GM23338 (cell line): ENCODE data around the gene BACE2.

Source experiments
- CREB1 ChIP-seq: fragments of 250-450 bp; sonication (Bioruptor Pico); IDR thresholded peaks from 2 replicates; pipeline ENCODE4 v1.5.0; 2020; ENCODE audit warnings: low read depth, mild to moderate bottlenecking, moderate library complexity
- EZH2 ChIP-seq: fragments of 200-600 bp; sonication (generic); IDR thresholded peaks from one replicate; pipeline ENCODE4 v1.8.0; 2017; ENCODE audit warnings: antibody characterized with exemption, mild to moderate bottlenecking, low read depth; ENCODE audit not compliant: unreplicated experiment
- EZH2phosphoT487 ChIP-seq: fragments of 200-600 bp; sonication (generic); IDR thresholded peaks from one replicate; pipeline ENCODE4 v1.8.1; 2018; ENCODE audit warnings: antibody characterized with exemption; ENCODE audit not compliant: unreplicated experiment
- JUNB ChIP-seq: IDR thresholded peaks from one replicate; pipeline ENCODE4 v1.6.1; 2016; ENCODE audit warnings: antibody characterized with exemption; ENCODE audit not compliant: unreplicated experiment
- NANOG ChIP-seq: IDR thresholded peaks from 2 replicates; pipeline ENCODE4 v1.6.1; 2016; ENCODE audit warnings: antibody characterized with exemption, borderline replicate concordance
- POLR2AphosphoS5 ChIP-seq: IDR thresholded peaks from 2 replicates; pipeline ENCODE4 v1.6.1; 2016; ENCODE audit warnings: antibody characterized with exemption, low read depth
- STAT1 ChIP-seq: IDR thresholded peaks from one replicate; pipeline ENCODE4 v1.6.1; 2016; ENCODE audit warnings: antibody characterized with exemption; ENCODE audit not compliant: unreplicated experiment
- ZNF114 ChIP-seq: fragments of 250-450 bp; sonication (Bioruptor Pico); IDR thresholded peaks from 2 replicates; pipeline ENCODE4 v1.5.0; 2020; ENCODE audit warnings: mild to moderate bottlenecking, moderate library complexity
- ZNF331 ChIP-seq: fragments of 250-450 bp; sonication (Bioruptor Pico); IDR thresholded peaks from 2 replicates; pipeline ENCODE4 v1.5.0; 2020; ENCODE audit warnings: low read depth, mild to moderate bottlenecking, moderate library complexity
- TF ChIP-seq, protein P1 (sequence below), 2 experiments: fragments of 200-600 bp in 1 of 2; sonication (generic) in 1 of 2; conservative IDR thresholded peaks; 2 replicates each; pipeline versions ENCODE4 v1.5.1 to v1.6.1; 2016 to 2017; ENCODE audit warnings: antibody characterized with exemption in 2 of 2, low read depth in 2 of 2, mild to moderate bottlenecking in 2 of 2, moderate library complexity in 1 of 2
- TF ChIP-seq, protein P2 (sequence below): IDR thresholded peaks from one replicate; pipeline ENCODE4 v1.6.1; 2018; ENCODE audit warnings: antibody characterized with exemption; ENCODE audit not compliant: unreplicated experiment
- TF ChIP-seq, protein P3 (sequence below): IDR thresholded peaks from 2 replicates; pipeline ENCODE4 v1.6.1; 2016; ENCODE audit warnings: antibody characterized with exemption
- TF ChIP-seq, protein P4 (sequence below): fragments of 250-450 bp; sonication (Bioruptor Pico); IDR thresholded peaks from 2 replicates; pipeline ENCODE4 v1.5.0; 2020; ENCODE audit warnings: mild to moderate bottlenecking, moderate library complexity

DNA sequence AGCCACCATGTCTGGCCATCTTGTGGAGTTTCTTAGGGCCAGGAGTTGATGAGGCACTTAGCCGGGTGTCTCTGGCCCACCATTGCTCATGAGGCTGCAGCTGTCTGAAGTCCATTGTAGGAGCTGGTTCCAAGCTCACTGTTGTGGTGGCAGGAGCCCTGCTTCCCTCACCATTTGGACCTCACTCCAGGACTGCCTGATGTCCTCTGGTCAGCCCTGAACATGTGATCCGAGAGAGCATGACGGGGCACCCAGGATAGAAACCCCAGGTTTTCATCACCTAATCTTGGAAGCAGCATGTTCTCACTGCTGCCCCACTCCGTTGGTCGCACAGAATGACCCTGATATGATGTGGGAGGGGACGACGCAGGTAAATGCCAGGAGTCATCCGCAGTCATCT lies 92.5 kb downstream of the BACE2 start:
- TF ChIP-seq, protein P1, sequence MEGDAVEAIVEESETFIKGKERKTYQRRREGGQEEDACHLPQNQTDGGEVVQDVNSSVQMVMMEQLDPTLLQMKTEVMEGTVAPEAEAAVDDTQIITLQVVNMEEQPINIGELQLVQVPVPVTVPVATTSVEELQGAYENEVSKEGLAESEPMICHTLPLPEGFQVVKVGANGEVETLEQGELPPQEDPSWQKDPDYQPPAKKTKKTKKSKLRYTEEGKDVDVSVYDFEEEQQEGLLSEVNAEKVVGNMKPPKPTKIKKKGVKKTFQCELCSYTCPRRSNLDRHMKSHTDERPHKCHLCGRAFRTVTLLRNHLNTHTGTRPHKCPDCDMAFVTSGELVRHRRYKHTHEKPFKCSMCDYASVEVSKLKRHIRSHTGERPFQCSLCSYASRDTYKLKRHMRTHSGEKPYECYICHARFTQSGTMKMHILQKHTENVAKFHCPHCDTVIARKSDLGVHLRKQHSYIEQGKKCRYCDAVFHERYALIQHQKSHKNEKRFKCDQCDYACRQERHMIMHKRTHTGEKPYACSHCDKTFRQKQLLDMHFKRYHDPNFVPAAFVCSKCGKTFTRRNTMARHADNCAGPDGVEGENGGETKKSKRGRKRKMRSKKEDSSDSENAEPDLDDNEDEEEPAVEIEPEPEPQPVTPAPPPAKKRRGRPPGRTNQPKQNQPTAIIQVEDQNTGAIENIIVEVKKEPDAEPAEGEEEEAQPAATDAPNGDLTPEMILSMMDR (conservative IDR thresholded peaks at IDR 0.05; ENCODE audit: low read depth in 2 of 2), result no peak
- no peak for TF ChIP-seq CREB1
- no peak for TF ChIP-seq EZH2phosphoT487
- no peak for TF ChIP-seq POLR2AphosphoS5
- TF ChIP-seq EZH2, result no peak
- no peak for TF ChIP-seq JUNB
- TF ChIP-seq, protein P2, sequence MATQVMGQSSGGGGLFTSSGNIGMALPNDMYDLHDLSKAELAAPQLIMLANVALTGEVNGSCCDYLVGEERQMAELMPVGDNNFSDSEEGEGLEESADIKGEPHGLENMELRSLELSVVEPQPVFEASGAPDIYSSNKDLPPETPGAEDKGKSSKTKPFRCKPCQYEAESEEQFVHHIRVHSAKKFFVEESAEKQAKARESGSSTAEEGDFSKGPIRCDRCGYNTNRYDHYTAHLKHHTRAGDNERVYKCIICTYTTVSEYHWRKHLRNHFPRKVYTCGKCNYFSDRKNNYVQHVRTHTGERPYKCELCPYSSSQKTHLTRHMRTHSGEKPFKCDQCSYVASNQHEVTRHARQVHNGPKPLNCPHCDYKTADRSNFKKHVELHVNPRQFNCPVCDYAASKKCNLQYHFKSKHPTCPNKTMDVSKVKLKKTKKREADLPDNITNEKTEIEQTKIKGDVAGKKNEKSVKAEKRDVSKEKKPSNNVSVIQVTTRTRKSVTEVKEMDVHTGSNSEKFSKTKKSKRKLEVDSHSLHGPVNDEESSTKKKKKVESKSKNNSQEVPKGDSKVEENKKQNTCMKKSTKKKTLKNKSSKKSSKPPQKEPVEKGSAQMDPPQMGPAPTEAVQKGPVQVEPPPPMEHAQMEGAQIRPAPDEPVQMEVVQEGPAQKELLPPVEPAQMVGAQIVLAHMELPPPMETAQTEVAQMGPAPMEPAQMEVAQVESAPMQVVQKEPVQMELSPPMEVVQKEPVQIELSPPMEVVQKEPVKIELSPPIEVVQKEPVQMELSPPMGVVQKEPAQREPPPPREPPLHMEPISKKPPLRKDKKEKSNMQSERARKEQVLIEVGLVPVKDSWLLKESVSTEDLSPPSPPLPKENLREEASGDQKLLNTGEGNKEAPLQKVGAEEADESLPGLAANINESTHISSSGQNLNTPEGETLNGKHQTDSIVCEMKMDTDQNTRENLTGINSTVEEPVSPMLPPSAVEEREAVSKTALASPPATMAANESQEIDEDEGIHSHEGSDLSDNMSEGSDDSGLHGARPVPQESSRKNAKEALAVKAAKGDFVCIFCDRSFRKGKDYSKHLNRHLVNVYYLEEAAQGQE, result no peak
- no peak for TF ChIP-seq ZNF114 (CRISPR knock-in tag)
- TF ChIP-seq STAT1, result no peak
- TF ChIP-seq, protein P3, sequence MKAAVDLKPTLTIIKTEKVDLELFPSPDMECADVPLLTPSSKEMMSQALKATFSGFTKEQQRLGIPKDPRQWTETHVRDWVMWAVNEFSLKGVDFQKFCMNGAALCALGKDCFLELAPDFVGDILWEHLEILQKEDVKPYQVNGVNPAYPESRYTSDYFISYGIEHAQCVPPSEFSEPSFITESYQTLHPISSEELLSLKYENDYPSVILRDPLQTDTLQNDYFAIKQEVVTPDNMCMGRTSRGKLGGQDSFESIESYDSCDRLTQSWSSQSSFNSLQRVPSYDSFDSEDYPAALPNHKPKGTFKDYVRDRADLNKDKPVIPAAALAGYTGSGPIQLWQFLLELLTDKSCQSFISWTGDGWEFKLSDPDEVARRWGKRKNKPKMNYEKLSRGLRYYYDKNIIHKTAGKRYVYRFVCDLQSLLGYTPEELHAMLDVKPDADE, result no peak
- TF ChIP-seq ZNF331, result no peak
- TF ChIP-seq, protein P4, sequence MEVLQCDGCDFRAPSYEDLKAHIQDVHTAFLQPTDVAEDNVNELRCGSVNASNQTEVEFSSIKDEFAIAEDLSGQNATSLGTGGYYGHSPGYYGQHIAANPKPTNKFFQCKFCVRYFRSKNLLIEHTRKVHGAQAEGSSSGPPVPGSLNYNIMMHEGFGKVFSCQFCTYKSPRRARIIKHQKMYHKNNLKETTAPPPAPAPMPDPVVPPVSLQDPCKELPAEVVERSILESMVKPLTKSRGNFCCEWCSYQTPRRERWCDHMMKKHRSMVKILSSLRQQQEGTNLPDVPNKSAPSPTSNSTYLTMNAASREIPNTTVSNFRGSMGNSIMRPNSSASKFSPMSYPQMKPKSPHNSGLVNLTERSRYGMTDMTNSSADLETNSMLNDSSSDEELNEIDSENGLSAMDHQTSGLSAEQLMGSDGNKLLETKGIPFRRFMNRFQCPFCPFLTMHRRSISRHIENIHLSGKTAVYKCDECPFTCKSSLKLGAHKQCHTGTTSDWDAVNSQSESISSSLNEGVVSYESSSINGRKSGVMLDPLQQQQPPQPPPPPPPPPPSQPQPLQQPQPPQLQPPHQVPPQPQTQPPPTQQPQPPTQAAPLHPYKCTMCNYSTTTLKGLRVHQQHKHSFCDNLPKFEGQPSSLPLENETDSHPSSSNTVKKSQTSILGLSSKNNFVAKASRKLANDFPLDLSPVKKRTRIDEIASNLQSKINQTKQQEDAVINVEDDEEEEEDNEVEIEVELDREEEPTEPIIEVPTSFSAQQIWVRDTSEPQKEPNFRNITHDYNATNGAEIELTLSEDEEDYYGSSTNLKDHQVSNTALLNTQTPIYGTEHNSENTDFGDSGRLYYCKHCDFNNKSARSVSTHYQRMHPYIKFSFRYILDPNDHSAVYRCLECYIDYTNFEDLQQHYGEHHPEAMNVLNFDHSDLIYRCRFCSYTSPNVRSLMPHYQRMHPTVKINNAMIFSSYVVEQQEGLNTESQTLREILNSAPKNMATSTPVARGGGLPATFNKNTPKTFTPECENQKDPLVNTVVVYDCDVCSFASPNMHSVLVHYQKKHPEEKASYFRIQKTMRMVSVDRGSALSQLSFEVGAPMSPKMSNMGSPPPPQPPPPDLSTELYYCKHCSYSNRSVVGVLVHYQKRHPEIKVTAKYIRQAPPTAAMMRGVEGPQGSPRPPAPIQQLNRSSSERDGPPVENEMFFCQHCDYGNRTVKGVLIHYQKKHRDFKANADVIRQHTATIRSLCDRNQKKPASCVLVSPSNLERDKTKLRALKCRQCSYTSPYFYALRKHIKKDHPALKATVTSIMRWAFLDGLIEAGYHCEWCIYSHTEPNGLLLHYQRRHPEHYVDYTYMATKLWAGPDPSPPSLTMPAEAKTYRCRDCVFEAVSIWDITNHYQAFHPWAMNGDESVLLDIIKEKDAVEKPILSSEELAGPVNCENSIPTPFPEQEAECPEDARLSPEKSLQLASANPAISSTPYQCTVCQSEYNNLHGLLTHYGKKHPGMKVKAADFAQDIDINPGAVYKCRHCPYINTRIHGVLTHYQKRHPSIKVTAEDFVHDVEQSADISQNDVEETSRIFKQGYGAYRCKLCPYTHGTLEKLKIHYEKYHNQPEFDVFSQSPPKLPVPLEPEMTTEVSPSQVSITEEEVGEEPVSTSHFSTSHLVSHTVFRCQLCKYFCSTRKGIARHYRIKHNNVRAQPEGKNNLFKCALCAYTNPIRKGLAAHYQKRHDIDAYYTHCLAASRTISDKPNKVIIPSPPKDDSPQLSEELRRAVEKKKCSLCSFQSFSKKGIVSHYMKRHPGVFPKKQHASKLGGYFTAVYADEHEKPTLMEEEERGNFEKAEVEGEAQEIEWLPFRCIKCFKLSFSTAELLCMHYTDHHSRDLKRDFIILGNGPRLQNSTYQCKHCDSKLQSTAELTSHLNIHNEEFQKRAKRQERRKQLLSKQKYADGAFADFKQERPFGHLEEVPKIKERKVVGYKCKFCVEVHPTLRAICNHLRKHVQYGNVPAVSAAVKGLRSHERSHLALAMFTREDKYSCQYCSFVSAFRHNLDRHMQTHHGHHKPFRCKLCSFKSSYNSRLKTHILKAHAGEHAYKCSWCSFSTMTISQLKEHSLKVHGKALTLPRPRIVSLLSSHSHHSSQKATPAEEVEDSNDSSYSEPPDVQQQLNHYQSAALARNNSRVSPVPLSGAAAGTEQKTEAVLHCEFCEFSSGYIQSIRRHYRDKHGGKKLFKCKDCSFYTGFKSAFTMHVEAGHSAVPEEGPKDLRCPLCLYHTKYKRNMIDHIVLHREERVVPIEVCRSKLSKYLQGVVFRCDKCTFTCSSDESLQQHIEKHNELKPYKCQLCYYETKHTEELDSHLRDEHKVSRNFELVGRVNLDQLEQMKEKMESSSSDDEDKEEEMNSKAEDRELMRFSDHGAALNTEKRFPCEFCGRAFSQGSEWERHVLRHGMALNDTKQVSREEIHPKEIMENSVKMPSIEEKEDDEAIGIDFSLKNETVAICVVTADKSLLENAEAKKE (CRISPR knock-in tag), result no peak
- TF ChIP-seq NANOG, result no peak
